ENCODE data around the gene SLC9A3.

Gene SLC9A3

DNA sequence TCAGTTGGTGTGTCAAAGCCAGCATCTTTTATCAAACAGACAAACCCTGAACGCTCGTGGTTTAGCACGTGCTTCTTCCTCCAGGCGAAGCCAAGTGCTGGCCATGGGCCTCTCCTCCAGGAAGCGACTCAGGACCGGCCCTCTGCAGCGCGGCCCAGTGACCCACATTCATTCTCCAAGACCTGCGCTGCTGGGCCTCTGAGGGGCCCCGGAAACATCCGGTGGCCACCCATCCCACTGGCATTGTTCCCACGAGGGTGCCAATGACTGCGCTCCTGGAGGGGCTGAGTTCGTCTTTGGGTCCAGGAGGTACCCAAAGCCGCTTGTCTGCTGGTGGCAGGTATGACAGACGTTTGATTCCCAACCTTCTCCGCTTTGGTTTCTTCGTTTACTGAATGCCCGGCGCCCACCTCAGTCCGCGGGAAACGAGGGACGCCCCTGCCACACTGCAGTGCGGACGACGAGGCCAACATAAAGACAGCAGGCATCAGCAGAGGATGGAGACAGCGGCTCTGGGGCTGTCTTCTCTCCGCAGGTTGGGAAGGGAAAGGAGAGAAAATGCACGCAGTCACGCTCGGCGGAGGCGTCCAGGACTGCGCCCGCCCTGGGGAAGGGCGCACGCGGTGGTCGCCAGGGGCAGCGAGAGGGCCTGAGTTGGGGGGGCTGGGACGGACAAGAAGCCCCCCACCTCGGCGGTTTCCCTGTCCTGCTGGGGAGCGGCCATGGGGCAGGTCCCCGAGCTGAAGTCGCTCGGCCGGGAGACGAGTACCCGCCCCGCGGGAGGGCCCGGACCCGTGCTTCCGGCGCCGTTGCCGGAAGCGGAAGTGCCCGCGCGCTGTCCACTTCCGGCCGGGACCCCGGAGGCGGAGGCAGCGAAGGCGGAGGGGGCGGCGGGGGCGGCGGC, 81.7 kb downstream of the SLC9A3 start, which contains the start of gene EXOC3:
Gene EXOC3, plus strand, starts transcription at position 842 of the 904 bp plus-strand sequence. CDS start 3,030 bp downstream, outside the sequence.
- DNase-seq (ENCODE audit: low read depth), result no peak

DNA sequence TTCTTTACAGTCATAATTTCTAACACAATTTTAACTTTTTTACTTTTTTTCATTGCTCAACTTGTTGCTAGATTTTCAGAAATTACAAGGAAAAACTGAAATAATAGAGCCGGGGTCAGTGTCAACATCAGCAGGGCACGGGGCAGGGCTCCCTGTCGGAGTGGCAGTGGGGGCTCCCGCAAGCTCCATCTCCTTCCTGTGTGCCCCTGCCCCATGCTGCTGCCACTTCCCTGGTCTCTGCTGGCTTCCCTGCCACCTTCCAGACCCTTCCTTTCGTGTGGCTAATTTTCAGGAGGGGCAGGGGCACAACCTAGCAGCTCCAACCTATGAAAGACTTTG, 82.3 kb downstream of the SLC9A3 start:
- DNase-seq (ENCODE audit: low read depth), result no peak

DNA sequence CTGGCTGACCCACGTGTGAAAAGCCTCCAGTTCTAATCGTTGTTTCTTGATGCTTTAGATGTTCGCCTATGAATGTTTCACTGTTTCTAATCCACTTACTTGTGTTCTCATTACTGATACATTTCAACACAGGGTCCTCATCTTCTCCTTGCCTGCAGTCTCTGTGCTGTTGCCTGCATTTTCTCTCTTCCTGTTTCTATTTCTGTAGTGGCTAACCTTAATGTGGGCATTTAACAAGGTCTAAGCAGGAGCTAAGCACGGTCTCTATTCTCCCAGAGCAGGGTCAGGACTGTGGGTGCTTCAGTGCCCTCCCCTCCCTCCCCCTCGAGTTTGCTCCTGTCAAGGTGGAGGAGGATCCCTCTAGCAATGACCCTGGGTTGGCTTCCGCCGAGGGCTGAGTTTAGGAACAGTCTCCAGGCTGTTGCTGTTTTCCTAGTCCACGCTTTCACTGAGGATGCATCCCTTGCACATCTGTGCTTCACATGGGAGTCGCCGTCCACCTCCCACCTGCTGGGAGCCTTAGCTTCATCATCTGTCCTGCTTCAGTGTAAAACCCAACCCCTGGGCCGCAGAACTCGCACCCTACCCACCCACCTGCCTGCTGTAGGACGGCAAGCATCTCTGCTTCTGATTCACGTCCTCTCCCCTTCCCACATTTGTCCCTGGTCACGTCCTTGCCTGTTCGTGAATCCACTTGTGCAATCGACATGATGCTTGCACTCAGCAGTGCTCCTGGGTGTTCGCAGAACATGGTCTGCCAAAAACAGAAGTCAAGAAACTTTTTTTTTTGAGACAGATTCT, 83.6 kb downstream of the SLC9A3 start:
- no peak for DNase-seq (ENCODE audit: low read depth)

DNA sequence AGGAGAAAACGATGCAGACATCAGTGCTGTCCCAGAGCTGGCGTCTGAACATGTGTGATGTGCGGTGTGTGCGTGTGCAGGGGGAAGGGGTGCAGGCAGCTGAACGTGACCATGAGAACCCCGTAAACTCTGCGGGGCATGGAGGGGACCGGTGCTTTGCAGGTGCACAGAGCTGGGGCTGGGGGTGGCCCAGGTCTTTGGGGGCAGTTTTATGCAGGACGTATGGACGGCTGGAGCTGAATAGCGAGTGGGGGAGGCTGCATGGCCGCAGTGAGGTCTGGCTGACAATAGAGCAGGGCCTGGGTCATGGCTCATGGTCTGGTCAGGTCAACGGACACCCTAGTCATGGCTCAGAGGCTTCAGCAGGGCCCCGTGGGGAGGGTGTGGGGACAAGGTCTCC, 84.6 kb downstream of the SLC9A3 start:
- no peak for DNase-seq (ENCODE audit: low read depth)

DNA sequence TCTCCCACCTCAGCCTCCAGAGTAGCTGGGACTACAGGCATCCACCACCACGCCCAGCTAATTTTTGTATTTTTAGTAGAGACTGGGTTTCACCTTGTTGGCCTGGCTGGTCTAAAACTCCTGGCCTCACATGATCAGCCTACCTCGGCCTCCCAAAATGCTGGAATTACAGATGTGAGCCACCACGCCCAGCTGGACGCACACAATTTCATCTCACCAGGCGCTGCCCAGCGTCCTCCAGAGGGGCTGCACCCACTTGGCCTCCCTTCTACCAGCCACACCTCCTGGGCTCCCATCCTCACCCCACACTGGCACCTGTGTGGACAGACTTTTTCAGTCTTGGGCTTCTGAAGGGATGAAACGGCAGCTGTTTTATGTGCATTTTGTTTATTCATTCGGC, 85.1 kb downstream of the SLC9A3 start:
- no peak for DNase-seq (ENCODE audit: low read depth)

DNA sequence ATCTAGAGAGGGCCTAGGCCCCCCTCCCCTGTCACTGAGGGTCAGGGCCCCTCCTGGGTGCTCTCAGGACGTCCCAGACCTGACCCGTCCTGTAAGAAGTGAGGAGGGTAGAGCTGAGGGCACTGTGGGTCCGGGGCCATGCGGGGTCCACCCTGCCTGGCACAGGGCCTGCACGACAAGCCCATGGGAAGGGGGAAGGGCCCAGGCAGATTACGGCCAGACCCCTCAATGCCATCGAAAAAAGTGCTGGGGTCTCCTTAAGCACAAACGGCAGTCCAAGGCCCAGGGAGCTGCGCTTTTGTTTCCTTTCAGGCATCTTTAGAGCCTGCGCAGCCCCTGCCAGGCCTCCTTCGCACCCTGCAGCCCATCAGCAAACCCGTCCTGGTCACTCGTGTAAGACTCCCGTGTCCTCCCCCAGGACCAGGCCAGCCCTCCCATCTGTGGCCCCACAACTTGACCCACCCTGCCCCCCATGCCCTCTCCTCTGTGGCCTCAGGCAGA, 85.7 kb downstream of the SLC9A3 start:
- DNase-seq (ENCODE audit: low read depth), result no peak

DNA sequence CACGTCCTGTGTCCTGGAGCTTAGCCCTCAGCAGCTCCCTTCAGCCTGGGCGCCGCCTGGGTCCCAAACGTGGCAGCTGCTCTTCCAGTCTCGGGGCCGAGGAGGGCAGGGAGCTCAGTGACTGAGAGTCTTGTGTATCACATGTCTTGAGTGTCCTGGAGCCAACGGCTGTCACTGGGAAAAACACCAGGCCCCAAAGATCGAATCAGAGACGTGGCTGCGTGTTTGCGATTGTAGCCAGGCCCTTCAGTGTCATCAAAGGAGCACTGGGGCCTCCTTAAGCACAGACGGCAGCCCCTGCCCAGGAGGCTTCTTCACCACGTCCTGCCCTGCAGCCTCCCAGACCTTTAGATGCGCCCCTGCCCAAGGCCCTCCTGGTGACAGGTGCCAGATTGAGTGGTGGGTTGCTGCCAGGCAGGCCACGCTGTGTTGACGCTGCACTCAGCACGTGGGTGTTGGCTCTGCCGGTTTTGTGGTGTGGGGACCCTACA, 86.9 kb downstream of the SLC9A3 start:
- no peak for DNase-seq (ENCODE audit: low read depth)

DNA sequence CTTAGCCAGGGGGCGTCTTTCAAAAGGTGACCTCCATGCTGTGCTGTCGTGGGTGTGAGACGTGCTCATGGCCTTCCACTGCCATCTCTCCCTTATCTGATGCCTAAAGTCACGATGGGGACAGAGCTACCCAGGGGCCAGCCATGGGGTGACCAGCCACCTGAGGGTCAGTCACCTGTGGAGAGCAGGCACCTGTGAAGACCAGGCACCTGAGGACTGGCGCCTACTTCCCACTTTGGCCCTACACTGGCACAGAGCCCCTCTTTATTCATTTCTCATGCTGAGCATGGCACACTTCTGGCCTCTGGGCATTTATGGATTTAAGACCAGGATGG, 87.6 kb downstream of the SLC9A3 start:
- no peak for DNase-seq (ENCODE audit: low read depth)

DNA sequence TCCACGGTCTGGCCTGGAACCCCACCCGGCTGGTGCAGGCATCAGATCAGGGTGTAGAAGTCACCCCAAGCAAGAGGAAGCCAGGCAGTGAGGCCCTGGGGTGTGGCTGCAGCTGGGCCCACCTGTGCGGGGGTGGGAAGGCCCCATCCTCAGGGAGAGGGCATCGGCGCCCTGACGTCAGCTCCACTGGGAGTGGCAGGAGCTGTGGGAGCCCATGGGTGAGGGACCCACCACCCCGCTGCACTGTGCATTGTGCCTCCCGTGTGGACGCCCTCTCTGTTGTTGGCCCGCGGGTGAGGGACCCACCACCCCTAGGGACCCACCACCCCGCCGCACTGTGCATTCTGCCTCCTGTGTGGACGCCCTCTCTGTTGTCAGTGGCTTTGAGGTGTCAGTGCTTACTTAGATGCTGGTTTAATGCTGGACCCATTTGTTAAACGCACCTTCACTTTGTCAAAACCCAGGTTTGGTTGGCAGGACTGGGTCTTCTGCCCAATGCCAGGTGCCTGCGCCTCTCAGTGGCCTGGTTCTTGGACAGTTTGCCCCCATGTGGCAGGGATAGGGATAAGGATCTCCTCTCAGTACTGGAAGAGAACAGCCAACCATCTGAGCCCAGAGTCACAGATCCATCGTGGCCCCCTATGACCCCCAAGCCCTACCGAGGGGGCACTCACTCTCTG, 88.1 kb downstream of the SLC9A3 start:
- DNase-seq (ENCODE audit: low read depth), result no peak

DNA sequence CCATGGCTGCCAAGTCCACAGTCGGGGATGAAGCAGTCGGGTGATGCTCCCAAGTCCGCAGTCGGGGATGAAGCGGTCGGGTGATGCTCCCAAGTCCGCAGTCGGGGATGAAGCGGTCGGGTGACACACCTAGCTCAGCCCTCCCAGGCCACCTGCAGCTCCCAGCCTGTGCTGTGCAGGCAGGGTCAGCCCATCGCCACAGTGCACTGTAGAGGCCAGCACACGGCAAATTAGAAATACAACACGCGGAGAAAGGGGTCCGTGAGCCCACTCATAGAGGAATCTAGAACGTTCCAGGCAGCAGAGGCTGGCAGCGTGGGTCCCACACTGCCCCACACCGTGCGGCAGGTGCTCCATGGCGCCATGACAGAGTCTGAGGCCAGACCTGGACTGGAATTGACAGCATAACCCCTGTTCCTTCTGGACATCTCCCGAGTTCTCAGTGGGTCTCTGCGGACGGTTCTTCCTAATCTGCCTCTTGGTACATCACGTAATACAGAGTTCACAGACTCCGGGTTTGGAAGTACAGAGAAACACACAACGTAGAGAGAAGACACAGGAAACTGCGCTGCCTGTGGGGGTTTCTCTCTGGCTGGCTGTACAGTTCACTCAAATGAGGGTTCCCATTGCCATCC, 89.0 kb downstream of the SLC9A3 start:
- DNase-seq (ENCODE audit: low read depth), result no peak

DNA sequence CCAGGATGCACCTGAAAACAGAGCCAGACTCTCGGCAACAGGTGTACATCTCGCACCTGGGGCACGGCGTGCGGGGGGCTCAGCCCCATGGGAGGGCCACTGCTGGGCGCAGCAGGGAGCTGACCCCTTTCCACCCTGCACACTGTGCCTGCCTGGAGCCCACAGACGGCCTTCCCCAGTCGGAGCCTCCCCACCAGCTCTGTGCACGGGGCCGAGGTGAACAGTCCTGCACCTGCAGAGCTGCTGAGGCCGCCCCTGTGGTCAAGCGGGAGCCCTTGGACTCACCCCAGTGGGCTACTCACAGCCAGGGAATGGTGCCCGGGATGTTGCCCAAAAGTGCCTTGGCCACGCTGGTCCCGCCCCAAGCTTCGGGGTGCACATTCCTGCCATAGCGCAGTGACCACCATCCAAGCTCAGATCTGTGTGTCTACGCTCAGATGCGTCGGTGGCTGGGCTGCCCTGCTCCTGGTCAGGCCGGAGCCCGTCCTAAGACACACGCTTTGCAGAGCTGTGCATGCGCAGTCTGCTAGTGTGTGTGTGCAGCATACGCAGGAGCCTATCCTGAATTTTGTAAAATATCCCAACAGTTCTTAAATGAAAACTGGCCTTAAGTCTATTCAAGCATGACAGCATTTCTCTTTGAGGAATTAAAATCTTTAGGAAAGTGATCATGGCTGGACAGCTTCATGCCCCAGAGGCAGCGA, 89.7 kb downstream of the SLC9A3 start:
- DNase-seq (ENCODE audit: low read depth), result no peak

DNA sequence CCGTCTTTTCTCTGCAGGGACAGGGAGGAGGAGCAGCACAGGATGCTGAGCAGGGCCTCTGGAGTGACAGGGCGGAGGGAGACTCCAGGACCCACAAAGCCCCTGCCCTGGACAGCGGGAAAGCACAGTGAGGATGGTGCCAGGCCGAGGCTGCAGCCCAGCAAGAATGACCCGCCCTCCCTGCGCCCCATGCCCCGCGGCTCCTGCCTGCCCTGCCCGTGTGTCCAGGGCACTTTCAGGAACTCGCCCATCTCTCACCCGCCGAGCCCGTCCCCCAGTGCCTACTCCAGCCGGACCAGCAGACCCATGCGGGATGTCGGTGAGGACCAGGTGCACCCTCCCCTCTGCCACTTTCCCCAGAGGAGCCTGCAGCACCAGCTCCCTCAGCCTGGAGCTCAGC, 90.4 kb downstream of the SLC9A3 start:
- no peak for DNase-seq (ENCODE audit: low read depth)

DNA sequence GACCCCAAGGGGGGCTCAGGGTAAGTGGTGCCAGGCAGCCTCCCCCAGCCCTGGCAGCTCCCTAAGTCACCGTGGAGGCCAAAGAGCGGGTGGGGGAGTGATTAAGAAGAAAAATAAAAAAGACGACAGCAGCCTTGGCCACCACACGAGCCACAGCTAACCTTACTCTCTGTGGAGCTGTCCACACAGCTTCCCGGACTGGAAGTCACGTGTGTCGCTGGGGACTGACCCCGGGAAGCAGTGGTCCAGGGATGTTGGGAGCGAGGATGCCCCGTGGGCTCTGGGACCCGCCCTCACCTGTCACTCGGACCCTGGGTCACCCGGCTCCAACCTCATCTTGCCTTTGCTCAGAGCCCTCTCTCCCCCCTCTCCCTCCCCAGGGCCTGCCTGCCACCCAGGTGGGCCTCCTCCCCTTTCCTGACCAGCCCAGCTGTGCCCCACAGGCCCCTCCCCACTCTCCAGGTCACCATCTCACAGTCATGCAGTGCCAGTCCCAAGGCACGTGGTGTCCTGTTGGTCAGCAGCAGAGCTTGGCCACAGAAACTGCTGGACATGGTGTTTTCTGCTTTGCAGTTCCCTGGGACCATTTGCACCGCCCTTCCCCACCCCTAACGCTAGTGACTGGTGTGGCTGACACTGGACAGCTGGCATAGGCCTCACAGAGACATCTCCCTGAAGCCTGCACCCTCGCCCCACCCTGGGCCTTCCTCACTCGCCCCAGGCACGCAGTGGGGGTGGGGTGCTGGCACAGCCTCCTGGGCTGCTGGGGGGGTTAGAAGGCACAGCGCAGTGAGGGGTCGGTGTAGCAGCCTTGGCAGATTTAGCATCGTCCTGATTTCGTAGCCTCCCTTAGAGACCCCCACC, 91.1 kb downstream of the SLC9A3 start:
- DNase-seq (ENCODE audit: low read depth), result no peak

DNA sequence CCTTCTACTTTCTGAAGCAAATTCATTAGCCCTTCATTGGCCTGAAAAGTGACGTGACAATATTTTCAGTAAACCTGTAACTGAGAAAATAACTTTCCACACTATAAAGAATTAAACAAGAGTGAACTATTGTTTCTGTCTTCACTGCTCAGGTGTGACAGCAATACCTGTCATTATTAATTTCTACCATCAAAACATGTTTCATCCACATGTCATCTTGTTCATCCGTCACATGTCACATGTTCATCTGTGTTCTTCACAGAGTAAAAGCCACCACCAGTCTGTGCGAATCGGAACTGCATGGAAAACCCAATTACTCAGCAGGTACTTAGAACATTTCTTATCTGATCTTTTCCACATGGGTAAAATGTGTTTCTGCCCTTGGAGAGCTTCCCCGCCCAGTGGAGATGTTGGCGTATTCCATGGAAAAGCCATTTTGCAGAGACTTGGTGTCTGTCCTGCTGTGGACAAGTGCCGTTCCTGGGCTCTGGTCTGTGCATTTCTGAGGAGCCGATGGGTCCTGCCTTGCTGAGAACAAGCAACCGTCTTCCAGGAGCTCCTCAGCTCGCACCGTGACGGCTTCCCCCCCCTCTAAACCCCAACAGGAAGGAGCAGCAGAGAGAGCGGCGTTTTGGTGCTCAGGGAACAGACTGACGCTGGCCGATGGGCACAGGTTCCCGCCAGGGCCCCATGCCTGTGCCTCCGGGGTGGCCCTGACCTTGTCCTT, 91.9 kb downstream of the SLC9A3 start:
- DNase-seq (ENCODE audit: low read depth), result no peak

DNA sequence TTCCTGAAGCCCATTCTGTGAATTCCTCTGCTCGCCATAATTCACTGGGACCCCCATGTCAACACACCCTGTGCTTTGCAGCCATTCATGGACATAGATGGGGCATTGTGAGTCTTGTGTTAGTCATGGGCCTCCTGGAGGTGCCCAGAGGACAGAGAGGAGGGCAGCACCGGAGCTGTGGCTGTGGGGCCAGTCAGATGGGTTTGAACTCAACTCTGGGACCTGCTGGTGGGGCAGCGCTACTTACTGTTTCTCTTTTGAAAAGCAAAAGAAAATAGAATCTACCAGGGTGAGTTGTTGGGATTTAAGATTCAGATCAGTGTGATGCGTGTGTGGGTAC, 92.6 kb downstream of the SLC9A3 start:
- DNase-seq (ENCODE audit: low read depth), result no peak

DNA sequence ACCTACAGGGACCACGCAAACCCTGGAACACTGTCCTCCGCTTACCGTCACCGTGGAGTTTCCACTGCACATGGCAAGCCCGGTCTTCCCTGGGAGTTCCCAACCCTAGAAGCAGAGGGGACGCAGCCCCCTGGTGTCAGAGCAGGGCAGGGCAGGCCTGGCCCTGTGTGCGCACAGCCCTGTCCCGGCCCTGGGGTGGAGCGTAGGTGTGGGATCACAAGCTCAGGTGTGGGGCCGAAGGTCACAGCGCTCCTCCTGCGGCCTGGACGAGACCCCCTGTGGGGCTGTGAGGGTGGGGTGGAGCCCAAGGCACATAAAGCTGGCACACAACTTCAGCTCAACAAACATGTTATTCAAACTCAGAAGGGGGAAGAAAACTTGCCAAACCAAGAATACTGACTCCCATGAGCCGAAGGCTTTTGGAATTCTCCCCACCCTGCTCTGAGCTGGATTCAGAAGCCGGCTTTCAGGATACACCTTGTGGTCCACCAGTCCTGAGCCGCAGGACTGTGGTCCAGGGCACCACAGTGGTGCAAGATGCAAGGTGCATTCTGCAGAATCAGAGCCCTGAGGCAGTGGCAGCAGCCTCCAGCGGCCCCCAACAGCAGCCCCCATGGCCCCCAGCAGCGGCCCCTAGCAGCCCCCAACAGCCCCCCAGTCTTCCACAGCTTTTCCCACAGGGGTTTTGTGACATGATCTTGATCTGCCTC, 93.1 kb downstream of the SLC9A3 start:
- no peak for DNase-seq (ENCODE audit: low read depth)

DNA sequence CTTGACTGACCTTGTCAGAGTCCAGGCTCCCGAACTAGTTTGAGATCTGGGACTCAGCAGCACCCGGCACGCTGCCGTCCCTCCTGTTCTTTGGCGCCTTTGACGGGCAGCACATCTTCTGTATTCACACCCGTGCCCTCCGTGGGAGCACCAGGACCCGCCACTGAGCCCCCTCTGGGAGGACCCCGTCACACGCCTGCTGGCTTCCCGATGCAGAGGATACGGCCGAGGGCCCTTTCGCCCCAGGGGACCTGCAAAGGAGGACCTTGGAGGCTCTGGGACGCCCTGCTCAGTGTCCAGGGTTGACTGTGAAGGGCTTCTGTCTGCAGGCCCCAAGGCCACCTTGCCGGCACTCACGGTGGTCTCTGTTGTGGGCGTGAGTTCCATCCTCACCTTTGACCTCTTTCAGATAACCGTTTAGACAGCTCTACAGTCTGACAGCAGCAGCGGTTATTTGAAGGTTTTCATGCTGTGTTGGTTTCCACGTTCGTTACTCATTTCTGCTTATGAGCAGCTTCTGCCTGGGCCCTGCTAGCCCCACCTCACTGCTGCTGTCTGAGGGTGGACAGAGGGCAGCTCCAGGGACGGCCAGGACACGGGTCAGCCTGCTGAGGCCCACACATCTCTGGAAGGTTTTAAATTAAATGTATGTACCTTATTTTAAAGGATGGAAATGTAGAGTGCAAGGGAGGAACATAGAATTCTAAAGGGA, 93.9 kb downstream of the SLC9A3 start:
- DNase-seq (ENCODE audit: low read depth), result no peak

DNA sequence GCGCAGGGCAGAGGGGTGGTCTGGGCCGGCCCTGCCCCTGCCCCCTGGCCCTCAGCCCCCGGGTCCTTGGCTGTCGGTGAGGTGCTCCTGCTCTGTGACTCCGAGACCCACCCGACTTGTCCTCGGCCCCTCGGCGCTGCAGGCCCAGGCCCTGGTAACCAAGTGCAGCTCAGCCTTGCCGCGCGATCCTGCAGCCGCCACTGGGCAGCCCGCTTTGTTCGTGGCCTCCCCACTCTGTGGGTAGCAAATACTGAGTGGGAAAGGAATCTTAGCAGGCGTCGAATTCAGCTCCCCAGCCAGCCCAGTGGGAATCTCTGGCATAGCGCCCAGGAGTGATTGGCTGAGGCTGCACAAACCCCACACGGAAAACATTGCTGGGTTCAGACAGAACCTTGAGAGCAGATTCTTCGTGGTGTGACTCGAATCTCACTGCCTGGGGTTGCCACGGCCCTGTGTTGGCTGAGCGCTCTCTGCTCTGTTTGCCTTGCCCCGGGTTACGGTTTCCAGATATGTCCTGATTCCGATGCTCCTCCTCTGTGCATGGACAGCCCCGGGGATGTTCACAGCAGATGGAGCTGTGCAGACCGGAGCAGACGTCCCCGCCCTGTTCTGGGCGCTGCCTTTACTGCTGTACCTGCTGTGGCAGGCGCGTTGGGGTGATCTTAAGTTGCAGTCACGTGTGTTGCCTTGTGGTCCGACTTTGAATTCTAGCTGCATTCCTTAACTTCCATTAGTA, 94.6 kb downstream of the SLC9A3 start:
- peak; percentile 65 for DNase-seq (ENCODE audit: low read depth)
